ENCODE data around the gene ZNF630. TPM values are rescaled to one million over a fixed set of nuclear protein-coding genes. Genes with fewer than 3 reads are reported as not detected.
A peak's percentile ranks its signal among the peaks of the same experiment; 100 is the strongest.

ZNF630 gene
- total and polyA plus RNA-seq, 10 of the 15 experiments (the other 5 are each of a cell fraction or from before 2014, with no cell fraction given), result 0.96 to 1.9 (median 1.2) TPM

DNA sequence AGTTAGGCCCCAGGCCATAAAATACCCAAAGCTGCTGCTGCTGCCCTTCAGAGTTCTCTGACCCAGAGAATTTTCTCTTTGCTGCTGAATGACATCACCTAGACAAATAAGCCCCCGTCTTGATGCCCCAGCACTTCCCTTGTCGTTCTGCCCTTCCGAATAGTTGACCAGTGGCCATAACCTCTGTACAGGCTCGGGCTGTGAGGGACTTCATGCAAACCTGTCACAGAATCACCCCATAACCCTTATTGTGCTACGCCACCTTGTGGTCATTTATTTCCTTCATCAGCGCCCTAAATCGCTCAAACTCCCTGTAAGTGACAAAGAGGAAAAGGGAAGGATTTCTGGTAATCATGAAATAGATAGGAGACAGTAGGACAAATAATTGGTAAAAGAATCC is 45.9 kb downstream of the ZNF630 start (continued):
- TF ChIP-seq ZBTB4 (CRISPR knock-in tag; IDR thresholded peaks at IDR 0.05) (no peak), PAX5 (IDR thresholded peaks at IDR 0.05; ENCODE audit: borderline replicate concordance, low read depth, low read length) (no peak), ETV6 (conservative IDR thresholded peaks at IDR 0.05 in 1 of 2, IDR thresholded peaks at IDR 0.05 in 1 of 2; ENCODE audit: borderline replicate concordance in 1 of 2, low read depth in 1 of 2) (no peak), CEBPB (IDR thresholded peaks at IDR 0.05; ENCODE audit: borderline replicate concordance in 1 of 2, low read depth in 2 of 2, low read length in 2 of 2) (no peak), CTCF (IDR thresholded peaks at IDR 0.05 in 2 of 3, conservative IDR thresholded peaks at IDR 0.05 in 1 of 3; ENCODE audit: control insufficient read depth in 2 of 3, extremely low read depth in 1 of 3, insufficient read depth in 1 of 3, low read depth in 3 of 3, low read length in 3 of 3) (peak; percentile 46 to 71 (median 59); a peak in 5 of 6 replicates), CBFB (IDR thresholded peaks at IDR 0.05; ENCODE audit: low read depth) (no peak)
- TF ChIP-seq, protein P1, sequence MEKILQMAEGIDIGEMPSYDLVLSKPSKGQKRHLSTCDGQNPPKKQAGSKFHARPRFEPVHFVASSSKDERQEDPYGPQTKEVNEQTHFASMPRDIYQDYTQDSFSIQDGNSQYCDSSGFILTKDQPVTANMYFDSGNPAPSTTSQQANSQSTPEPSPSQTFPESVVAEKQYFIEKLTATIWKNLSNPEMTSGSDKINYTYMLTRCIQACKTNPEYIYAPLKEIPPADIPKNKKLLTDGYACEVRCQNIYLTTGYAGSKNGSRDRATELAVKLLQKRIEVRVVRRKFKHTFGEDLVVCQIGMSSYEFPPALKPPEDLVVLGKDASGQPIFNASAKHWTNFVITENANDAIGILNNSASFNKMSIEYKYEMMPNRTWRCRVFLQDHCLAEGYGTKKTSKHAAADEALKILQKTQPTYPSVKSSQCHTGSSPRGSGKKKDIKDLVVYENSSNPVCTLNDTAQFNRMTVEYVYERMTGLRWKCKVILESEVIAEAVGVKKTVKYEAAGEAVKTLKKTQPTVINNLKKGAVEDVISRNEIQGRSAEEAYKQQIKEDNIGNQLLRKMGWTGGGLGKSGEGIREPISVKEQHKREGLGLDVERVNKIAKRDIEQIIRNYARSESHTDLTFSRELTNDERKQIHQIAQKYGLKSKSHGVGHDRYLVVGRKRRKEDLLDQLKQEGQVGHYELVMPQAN (conservative IDR thresholded peaks at IDR 0.05), result no peak
